Upper lobe of left lung (tissue), 6 donors: ENCODE measurements around the gene OPA3. TPM values are rescaled to one million over a fixed set of nuclear protein-coding genes. Genes with fewer than 3 reads are reported as not detected.
"Not testable (repeated sequence)": the region's sequence is repeated elsewhere in the genome, so short reads cannot be mapped to it uniquely, and the experiment has no call there.

Experiments
- ATAC-seq, 2 donors: fragments of 200-7000 bp; cut with Tn5 transposase; one replicate each; pipeline ENCODE4 v1.9.1; 2022; ENCODE audit warnings: mild to moderate bottlenecking in 2 of 2, moderate library complexity in 2 of 2; ENCODE audit not compliant: low FRiP score in 2 of 2
- DNase-seq, 2 donors: peaks; one replicate each; pipeline ENCODE4 v3.0.0-alpha.2; 2019 to 2020
- H3K27ac ChIP-seq, 4 donors: fragments of 200-600 bp; sonication (generic); one replicate each; pipeline ENCODE4 v1.5.1; 2016 to 2019
- H3K27me3 ChIP-seq, 4 donors: fragments of 200-600 bp; sonication (generic); one replicate each; pipeline ENCODE4 v1.5.1; 2017 to 2019
- H3K36me3 ChIP-seq, 4 donors: fragments of 200-600 bp; sonication (generic); one replicate each; pipeline ENCODE4 v1.5.1; 2016 to 2019
- H3K4me1 ChIP-seq, 4 donors: fragments of 200-600 bp; sonication (generic); one replicate each; pipeline ENCODE4 v1.5.1; 2018 to 2019
- H3K4me3 ChIP-seq, 4 donors: fragments of 200-600 bp; sonication (generic); one replicate each; pipeline ENCODE4 v1.5.1; 2017 to 2019; ENCODE audit warnings: mild to moderate bottlenecking in 2 of 4, moderate library complexity in 1 of 4
- H3K9me3 ChIP-seq, 4 donors: fragments of 200-600 bp; sonication (generic); one replicate each; pipeline ENCODE4 v1.5.1; 2018 to 2019
- EP300 ChIP-seq, 4 donors: sonication (generic); formaldehyde crosslinking; IDR thresholded peaks; one replicate each; pipeline ENCODE4 v1.5.1; 2017; ENCODE audit warnings: antibody characterized with exemption in 4 of 4, control low read depth in 2 of 4
- POLR2A ChIP-seq, 4 donors: fragments of 450-650 bp; IDR thresholded peaks; one replicate each; pipeline ENCODE4 v1.5.1; 2016 to 2017; ENCODE audit warnings: antibody characterized with exemption in 4 of 4, mild to moderate bottlenecking in 2 of 4
- POLR2AphosphoS5 ChIP-seq, 2 donors: sonication (generic); formaldehyde crosslinking; IDR thresholded peaks; one replicate each; pipeline ENCODE4 v1.5.1; 2017; ENCODE audit warnings: antibody characterized with exemption in 2 of 2
- WGBS, 2 donors: methylation state at CpG; one replicate each; pipeline ENCODE4 v1.1.5; 2017 to 2018; 5-methylcytosine and 5-hydroxymethylcytosine counted together
- total RNA-seq, 6 donors: library from RNA; depleted of rRNA in 4 of 6; stranded (reverse); fragments of >200 nt in 4 of 6; gene quantifications; one replicate each; pipeline versions ENCODE4 v1.1.0 to v1.2.1, GENCODE V29; 2016 to 2021
- TF ChIP-seq, protein P1 (sequence below), 6 experiments: fragments of 450-650 bp in 4 of 6; fragments of 200-600 bp in 2 of 6; sonication (generic) in 2 of 6; IDR thresholded peaks; one replicate each; pipeline ENCODE4 v1.5.1; 2016 to 2019; ENCODE audit warnings: antibody characterized with exemption in 6 of 6
- donor health status: DM: no; HTN: no; CAD: no; lungs with moderate emphysema.
- donor health status: DM: no; HTN: yes; CAD: no; lungs with severe emphysema.

The OPA3 gene
- total RNA-seq, 6 donors from 2014 or later, result 9.9 to 14.3 (median 12.7) TPM

DNA sequence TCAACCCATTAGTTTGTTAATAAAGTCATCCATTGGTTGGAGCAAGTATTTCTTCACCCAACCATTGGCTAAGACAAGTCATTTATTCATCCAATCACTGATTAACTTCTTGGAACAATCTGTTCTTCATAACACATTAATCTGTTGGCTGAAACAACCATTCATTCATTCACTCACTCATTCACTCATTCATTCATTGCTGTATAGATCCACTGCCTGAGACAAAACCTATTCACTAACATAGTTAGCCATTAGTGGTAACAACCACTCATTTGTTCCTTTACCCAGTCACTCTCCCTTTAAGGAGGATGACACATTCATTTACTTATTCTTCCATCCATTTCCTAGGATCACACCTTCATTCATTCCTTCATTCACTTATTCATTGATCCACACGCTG, 39.4 kb upstream of the OPA3 start:
- ATAC-seq, result no peak
- Histone ChIP-seq H3K27me3 (no peaks in the 10 kb centered on the region), H3K9me3 (no peaks in the 10 kb centered on the region), H3K27ac (no peak overlapping the region), H3K4me1 (no peaks in the 10 kb centered on the region), H3K4me3 (no peak overlapping the region), H3K36me3 (peaks cover 24 to 91% (median 54%) of the 10 kb centered on the region in 4 donors)
- TF ChIP-seq POLR2A (IDR thresholded peaks at IDR 0.05) (no peak), POLR2AphosphoS5 (IDR thresholded peaks at IDR 0.05) (no peak), EP300 (IDR thresholded peaks at IDR 0.05) (no peak)
- TF ChIP-seq, protein P1, sequence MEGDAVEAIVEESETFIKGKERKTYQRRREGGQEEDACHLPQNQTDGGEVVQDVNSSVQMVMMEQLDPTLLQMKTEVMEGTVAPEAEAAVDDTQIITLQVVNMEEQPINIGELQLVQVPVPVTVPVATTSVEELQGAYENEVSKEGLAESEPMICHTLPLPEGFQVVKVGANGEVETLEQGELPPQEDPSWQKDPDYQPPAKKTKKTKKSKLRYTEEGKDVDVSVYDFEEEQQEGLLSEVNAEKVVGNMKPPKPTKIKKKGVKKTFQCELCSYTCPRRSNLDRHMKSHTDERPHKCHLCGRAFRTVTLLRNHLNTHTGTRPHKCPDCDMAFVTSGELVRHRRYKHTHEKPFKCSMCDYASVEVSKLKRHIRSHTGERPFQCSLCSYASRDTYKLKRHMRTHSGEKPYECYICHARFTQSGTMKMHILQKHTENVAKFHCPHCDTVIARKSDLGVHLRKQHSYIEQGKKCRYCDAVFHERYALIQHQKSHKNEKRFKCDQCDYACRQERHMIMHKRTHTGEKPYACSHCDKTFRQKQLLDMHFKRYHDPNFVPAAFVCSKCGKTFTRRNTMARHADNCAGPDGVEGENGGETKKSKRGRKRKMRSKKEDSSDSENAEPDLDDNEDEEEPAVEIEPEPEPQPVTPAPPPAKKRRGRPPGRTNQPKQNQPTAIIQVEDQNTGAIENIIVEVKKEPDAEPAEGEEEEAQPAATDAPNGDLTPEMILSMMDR (IDR thresholded peaks at IDR 0.05), result no peak
- DNase-seq, result no peak
- 92 to 100% methylated on average over 1 of the region's 1 CpG for WGBS, 2 donors

DNA sequence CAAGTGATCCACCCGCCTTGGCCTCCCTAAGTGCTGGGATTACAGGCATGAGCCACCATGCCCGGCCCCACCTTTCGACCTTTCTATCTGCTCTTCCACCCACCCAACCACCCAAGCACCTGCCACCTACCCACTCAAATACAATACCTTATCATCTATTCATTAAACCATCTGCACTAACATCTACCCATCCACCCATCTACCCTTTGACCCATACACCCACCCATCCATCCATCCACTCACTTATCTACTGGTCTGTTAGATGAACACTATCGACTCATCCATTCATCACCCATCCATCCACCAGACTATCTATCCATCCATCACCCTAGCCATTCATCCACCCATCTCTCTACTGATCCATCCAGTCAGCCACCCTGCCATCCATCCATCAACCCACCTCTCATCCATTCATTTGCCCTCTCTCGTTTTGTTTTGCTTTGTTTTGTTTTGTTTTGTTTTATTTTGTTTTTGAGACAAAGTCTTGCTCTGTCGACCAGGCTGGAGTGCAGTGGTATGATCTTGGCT, 37.4 kb upstream of the OPA3 start:
- 84 to 88% methylated on average over 6 of the region's 6 CpGs for WGBS, 2 donors
- Histone ChIP-seq H3K4me1 (no peaks in the 10 kb centered on the region), H3K4me3 (no peak overlapping the region), H3K36me3 (peaks cover 14 to 86% (median 52%) of the 10 kb centered on the region in 4 donors), H3K9me3 (no peaks in the 10 kb centered on the region), H3K27ac (no peak overlapping the region), H3K27me3 (no peaks in the 10 kb centered on the region)
- DNase-seq (no peak), ATAC-seq (no peak)
- TF ChIP-seq, protein P1 (IDR thresholded peaks at IDR 0.05), result no peak
- TF ChIP-seq EP300 (IDR thresholded peaks at IDR 0.05) (no peak), POLR2AphosphoS5 (IDR thresholded peaks at IDR 0.05) (no peak), POLR2A (IDR thresholded peaks at IDR 0.05) (no peak)

DNA sequence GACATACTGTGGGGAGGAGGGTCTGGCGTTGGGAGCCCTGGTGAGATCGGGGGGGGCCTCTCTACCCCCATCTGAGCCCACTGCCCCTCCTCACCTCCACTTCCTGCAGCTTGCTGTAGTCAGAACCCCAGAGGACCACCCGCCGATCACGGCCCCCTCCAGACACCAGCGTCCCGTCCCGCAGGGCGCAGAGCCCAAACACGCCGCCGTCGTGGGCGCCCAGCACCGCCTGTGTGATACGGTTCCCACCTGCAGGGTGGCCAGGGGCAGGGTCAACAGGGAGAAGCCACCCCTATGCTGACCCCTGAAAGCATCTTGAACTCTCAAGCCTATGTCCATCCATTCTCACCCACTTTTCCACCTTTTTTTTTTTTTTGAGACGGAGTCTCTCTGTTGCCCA, 36.8 kb upstream of the OPA3 start:
- Histone ChIP-seq H3K9me3 (no peaks in the 10 kb centered on the region), H3K4me3 (no peak overlapping the region), H3K27me3 (no peaks in the 10 kb centered on the region), H3K27ac (no peak overlapping the region), H3K4me1 (peaks cover 0 to 1% (median 0%) of the 10 kb centered on the region in 4 donors), H3K36me3 (peaks cover 14 to 91% (median 51%) of the 10 kb centered on the region in 4 donors)
- no peak for DNase-seq
- WGBS, 2 donors, result 92 to 98% methylated on average over 15 to 17 of the region's 17 CpGs
- TF ChIP-seq EP300 (IDR thresholded peaks at IDR 0.05), result no peak
- no peak for TF ChIP-seq POLR2AphosphoS5 (IDR thresholded peaks at IDR 0.05)
- peak; percentile 16 to 34 for ATAC-seq

DNA sequence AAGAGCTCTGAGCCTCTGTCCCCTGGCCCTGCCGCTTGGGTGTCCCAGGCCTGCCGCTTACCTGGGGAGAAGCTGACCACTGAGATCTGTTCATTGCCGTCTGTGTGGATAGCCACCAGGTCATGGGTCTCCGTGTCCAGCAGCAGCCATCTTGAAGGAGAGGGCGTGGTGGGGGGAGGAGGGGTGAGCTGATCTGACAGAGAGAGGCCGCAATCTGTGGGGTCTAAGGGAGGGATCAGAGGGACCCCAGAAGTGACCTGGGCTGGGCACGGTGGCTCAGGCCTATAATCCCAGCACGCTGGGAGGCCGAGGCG, 32.1 kb upstream of the OPA3 start:
- H3K9me3 ChIP-seq, result no peaks in the 10 kb centered on the region
- DNase-seq, result no peak
- H3K4me1 ChIP-seq, result peaks cover 6 to 15% (median 10%) of the 10 kb centered on the region in 4 donors
- ATAC-seq, result no peak
- 93 to 97% methylated on average over 6 to 10 of the region's 10 CpGs for WGBS, 2 donors
- no peaks in the 10 kb centered on the region for H3K27me3 ChIP-seq
- H3K4me3 ChIP-seq, result no peak overlapping the region
- H3K27ac ChIP-seq, result no peak overlapping the region
- peaks cover 14 to 78% (median 48%) of the 10 kb centered on the region in 4 donors for H3K36me3 ChIP-seq
- no peak for TF ChIP-seq POLR2A (IDR thresholded peaks at IDR 0.05)
- no peak for TF ChIP-seq EP300 (IDR thresholded peaks at IDR 0.05)
- TF ChIP-seq POLR2AphosphoS5 (IDR thresholded peaks at IDR 0.05), result no peak
- TF ChIP-seq, protein P1 (IDR thresholded peaks at IDR 0.05), result no peak

DNA sequence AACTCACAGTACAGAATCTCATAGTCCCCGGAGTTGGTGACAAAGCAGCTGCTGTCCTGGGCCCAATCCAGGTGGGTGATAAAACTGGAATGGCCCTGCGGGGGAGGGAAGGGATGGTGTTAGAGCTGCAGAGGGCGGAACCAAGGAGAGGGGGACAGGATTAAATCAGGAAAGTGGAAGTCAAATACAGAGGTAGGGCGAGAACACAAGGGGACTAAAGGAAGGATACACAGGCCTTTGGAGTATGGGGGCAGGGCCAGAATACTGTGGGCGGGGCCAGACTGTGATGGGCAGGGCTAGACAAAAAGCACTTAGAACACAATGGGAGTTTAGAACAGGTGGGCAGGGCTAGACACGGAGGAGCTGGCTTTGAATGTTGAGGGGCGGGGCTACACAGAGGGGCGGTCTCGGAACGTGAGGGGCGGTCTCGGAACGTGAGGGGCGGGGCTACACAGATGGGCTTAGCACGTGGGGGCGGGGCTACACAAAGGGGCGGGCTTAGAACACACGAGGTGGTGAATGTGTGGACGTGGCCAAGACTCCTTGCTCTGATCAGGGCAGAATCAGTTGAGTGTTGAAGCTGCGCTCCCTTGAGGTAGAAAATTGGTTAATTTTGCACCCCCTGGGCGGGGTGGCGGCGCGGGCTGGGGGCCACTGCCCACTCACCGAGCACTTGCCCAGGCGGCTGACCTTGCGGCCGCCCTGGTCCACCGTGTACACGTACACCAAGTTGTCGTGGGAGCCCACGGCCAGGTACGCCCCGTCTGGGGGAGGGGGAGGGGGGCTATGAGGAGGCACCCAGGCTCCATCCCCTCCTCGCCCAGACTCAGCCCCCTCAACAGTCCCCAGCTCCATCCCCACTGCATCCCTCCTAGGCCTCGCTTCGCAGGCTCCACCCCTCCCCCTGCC, 31.4 kb upstream of the OPA3 start:
- Histone ChIP-seq H3K4me1 (peaks cover 6 to 15% (median 10%) of the 10 kb centered on the region in 4 donors), H3K36me3 (peaks cover 14 to 77% (median 47%) of the 10 kb centered on the region in 4 donors), H3K4me3 (peak overlapping the region in 3 of 4 donors; percentile 16 to 38 (median 36)), H3K27me3 (no peaks in the 10 kb centered on the region), H3K27ac (peak overlapping the region in 3 of 4 donors; percentile 22 to 75 (median 43)), H3K9me3 (no peaks in the 10 kb centered on the region)
- 53 to 57% methylated on average over 31 to 35 of the region's 37 CpGs for WGBS, 2 donors
- TF ChIP-seq EP300 (IDR thresholded peaks at IDR 0.05), result no peak
- no peak for TF ChIP-seq POLR2A (IDR thresholded peaks at IDR 0.05)
- TF ChIP-seq, protein P1 (IDR thresholded peaks at IDR 0.05), result no peak
- TF ChIP-seq POLR2AphosphoS5 (IDR thresholded peaks at IDR 0.05), result no peak
- peak; percentile 79 to 82 for DNase-seq
- ATAC-seq, result peak; percentile 85 to 91

DNA sequence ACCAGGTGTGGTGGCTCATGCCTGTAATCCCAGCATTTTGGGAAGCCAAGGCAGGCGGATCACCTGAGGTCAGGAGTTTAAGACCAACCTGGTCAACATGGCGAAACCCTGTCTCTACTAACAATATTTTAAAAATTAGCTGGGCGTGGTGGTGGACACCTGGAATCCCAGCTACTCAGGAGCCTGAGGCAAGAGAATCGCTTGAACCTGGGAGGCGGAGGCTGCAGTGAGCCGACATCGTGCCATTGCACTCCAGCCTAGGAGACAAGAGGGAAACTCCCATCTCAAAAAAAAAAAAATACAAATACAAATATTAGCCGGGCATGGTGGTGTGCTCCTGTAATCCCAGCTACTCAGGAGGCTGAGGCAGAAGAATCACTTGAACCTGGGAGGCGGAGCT, 30.5 kb upstream of the OPA3 start:
- 89 to 92% methylated on average over 9 of the region's 9 CpGs for WGBS, 2 donors
- H3K36me3 ChIP-seq, result peaks cover 6 to 74% (median 44%) of the 10 kb centered on the region in 4 donors
- H3K4me1 ChIP-seq, result peaks cover 6 to 15% (median 10%) of the 10 kb centered on the region in 4 donors

More for the DNA sequence above, 30.5 kb upstream of the OPA3 start:
- H3K27ac ChIP-seq, result peak overlapping the region in 2 of 4 donors; percentile 26 to 75
- ATAC-seq, H3K9me3 ChIP-seq, H3K27me3 ChIP-seq, H3K4me3 ChIP-seq, DNase-seq: not testable (repeated sequence)
